ENCODE results near the gene PRRT4. TPM values are rescaled to one million over a fixed set of nuclear protein-coding genes. Genes with fewer than 3 reads are reported as not detected.

Gene PRRT4
- total RNA-seq, 3 donors from 2014 or later (not counting 1 experiment from before 2014, with no cell fraction given) = 0.42 TPM; not detected in 2

DNA sequence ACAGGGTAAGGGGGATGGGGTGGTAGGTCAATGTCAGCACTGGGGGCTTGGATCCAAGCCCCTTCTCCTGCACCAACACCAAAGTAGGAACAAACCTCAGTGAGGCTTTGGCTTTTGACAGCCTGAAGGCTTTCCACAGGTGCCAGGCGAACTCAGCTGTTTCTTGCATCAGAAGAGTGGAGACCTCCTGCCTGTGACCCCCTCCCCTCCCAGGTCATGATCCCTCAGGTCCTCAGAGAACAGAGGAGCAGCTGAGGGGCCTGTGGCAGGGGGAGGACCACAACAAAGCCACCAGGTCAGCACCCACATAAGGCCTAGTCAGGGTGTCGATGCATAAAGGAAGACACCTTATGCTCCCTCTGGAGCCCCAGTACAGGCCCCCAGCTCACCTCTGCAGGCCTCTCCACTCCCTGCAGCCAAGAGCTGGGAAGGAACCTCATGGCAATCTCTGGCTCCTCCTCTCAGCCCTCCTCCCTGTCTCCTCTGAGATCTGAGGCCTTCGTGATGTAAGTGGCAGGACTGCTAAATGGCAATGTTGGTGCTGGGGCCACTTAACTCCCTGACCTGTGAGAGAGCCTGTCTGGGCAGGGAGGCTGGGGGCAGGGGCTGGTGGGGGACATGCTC is 19.1 kb upstream of the PRRT4 start:
- Histone ChIP-seq H3K36me3 (ENCODE audit: control insufficient read depth, insufficient read depth, low read length) (no peaks in the 10 kb centered on the region), H3K27ac (ENCODE audit: low read length) (no peak overlapping the region), H3K27me3 (ENCODE audit: control insufficient read depth, insufficient read depth, low read length) (no peaks in the 10 kb centered on the region), H3K4me1 (ENCODE audit: control insufficient read depth, insufficient read depth, low read length) (no peaks in the 10 kb centered on the region), H3K4me3 (ENCODE audit: low read length) (no peak overlapping the region), H3K9me3 (ENCODE audit: control insufficient read depth, insufficient read depth, low read length) (no peaks in the 10 kb centered on the region)
- no peak overlapping the region for H3K27ac Mint-ChIP-seq
- H3K36me3 Mint-ChIP-seq = no peaks in the 10 kb centered on the region
- peaks cover 0 to 3% of the 10 kb centered on the region in 2 donors for H3K4me1 Mint-ChIP-seq
- ATAC-seq = no peak
- no peak overlapping the region for H3K4me3 Mint-ChIP-seq
- no peaks in the 10 kb centered on the region for H3K27me3 Mint-ChIP-seq (ENCODE audit: low read depth in 2 of 2)
- intact Hi-C loops (cut with micrococcal nuclease) = no loop called here
- H3K9me3 Mint-ChIP-seq = no peaks in the 10 kb centered on the region
- TF ChIP-seq CTCF (IDR thresholded peaks at IDR 0.05) = no peak
- 63% methylated on average over 3 of the region's 3 CpGs for WGBS (ENCODE audit: insufficient coverage)
- DNase-seq = no peak

- no peak overlapping the region for H3K4me3 Mint-ChIP-seq
- no peaks in the 10 kb centered on the region for H3K4me1 ChIP-seq (ENCODE audit: control insufficient read depth, insufficient read depth, low read length)
- intact Hi-C loops (cut with micrococcal nuclease) = no loop called here
- no peaks in the 10 kb centered on the region for H3K36me3 ChIP-seq (ENCODE audit: control insufficient read depth, insufficient read depth, low read length)
- no peak for ATAC-seq
- 88% methylated on average over 6 of the region's 6 CpGs for WGBS (ENCODE audit: insufficient coverage)
- TF ChIP-seq CTCF (IDR thresholded peaks at IDR 0.05) = no peak
- no peak overlapping the region for H3K27ac ChIP-seq (ENCODE audit: low read length)
- H3K27ac Mint-ChIP-seq = no peak overlapping the region
- DNase-seq = no peak
- no peaks in the 10 kb centered on the region for H3K9me3 ChIP-seq (ENCODE audit: control insufficient read depth, insufficient read depth, low read length)
- H3K27me3 Mint-ChIP-seq (ENCODE audit: low read depth in 2 of 2) = no peaks in the 10 kb centered on the region
- peaks cover 0 to 3% of the 10 kb centered on the region in 2 donors for H3K4me1 Mint-ChIP-seq
- no peaks in the 10 kb centered on the region for H3K36me3 Mint-ChIP-seq
- no peak overlapping the region for H3K4me3 ChIP-seq (ENCODE audit: low read length)
- H3K27me3 ChIP-seq (ENCODE audit: control insufficient read depth, insufficient read depth, low read length) = no peaks in the 10 kb centered on the region
- no peaks in the 10 kb centered on the region for H3K9me3 Mint-ChIP-seq
Observed at GRCh38 chr7:128379900-128380479, 18.5 kb upstream of the PRRT4 start.

DNA sequence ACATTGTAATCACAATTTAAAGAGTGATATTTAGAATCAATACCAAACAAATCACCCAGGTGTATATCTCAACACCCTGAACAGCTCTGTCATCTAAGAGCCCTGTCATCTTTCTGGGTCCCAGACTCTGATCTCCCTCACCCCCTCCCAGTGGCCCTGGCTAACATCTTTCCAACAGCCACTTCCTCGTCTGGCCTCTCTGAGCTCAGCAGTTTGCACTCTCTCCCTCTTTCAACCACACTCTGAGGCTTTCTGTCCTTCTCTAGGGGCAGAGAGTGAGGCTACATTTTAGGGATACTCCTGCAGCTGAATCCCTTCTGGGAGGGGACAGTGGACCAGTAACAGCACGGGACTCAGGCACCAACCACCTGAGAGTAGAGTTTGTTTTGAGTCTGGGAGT is 17.1 kb upstream of the PRRT4 start:
- Mint-ChIP-seq H3K9me3 (no peaks in the 10 kb centered on the region), H3K27ac (no peak overlapping the region)

More for the DNA sequence above, 17.1 kb upstream of the PRRT4 start:
- Histone ChIP-seq H3K4me1 (ENCODE audit: control insufficient read depth, insufficient read depth, low read length) (no peaks in the 10 kb centered on the region), H3K27ac (ENCODE audit: low read length) (no peak overlapping the region), H3K4me3 (ENCODE audit: low read length) (no peak overlapping the region), H3K9me3 (ENCODE audit: control insufficient read depth, insufficient read depth, low read length) (no peaks in the 10 kb centered on the region), H3K27me3 (ENCODE audit: control insufficient read depth, insufficient read depth, low read length) (no peaks in the 10 kb centered on the region), H3K36me3 (ENCODE audit: control insufficient read depth, insufficient read depth, low read length) (no peaks in the 10 kb centered on the region)
- Mint-ChIP-seq H3K27me3 (ENCODE audit: low read depth in 2 of 2) (peaks cover 3 to 10% of the 10 kb centered on the region in 2 donors), H3K4me1 (peaks cover 0 to 3% of the 10 kb centered on the region in 2 donors), H3K36me3 (no peaks in the 10 kb centered on the region), H3K4me3 (no peak overlapping the region)
- intact Hi-C loops (cut with micrococcal nuclease) = no loop called here
- WGBS (ENCODE audit: insufficient coverage) = 34% methylated on average over 2 of the region's 2 CpGs
- ATAC-seq (no peak), DNase-seq (no peak)
- no peak for TF ChIP-seq CTCF (IDR thresholded peaks at IDR 0.05)

All from natural killer cell (primary cell).